HEK293 (cell line): ENCODE results near the gene CASP2.

Source experiments
- CTCF ChIA-PET: fragments of 350-600 bp; formaldehyde crosslinking; extraction: SDS; loops from one replicate; lab custom pipeline; 2021; ENCODE audit warnings: antibody characterized with exemption; lab: Yijun Ruan, JAX
- POLR2A ChIA-PET: fragments of 300-600 bp; formaldehyde crosslinking; extraction: SDS; loops from one replicate; lab custom pipeline; 2020; ENCODE audit warnings: antibody characterized with exemption, inconsistent platforms; lab: Yijun Ruan, JAX
- H3K27ac ChIP-seq: fragments of 200-500 bp; sonication (Bioruptor generic); 2 replicates; pipeline ENCODE4 v1.5.1; 2014; ENCODE audit warnings: low read depth, low read length, control low read depth, inconsistent platforms; ENCODE audit errors: extremely low read depth
- H3K36me3 ChIP-seq, 2 experiments: fragments of 200-500 bp in 1 of 2; sonication (Bioruptor generic) in 1 of 2; 1 replicate in 1 of 2; 2 replicates in 1 of 2; pipeline ENCODE4 v1.5.1; 2014 to 2017; ENCODE audit warnings: inconsistent platforms in 2 of 2, low read length in 2 of 2; ENCODE audit not compliant: control insufficient read depth in 2 of 2, insufficient read depth in 1 of 2
- H3K4me1 ChIP-seq: fragments of 200-500 bp; sonication (Bioruptor generic); 2 replicates; pipeline ENCODE4 v1.5.1; 2014; ENCODE audit warnings: mild to moderate bottlenecking, low read length, inconsistent platforms; ENCODE audit not compliant: control insufficient read depth, insufficient read depth
- H3K4me3 ChIP-seq: 2 replicates; pipeline ENCODE4 v1.5.1; 2011; ENCODE audit warnings: low read depth, mild to moderate bottlenecking, control low read depth, low read length, moderate library complexity
- H3K9me3 ChIP-seq: fragments of 200-500 bp; sonication (Bioruptor generic); 2 replicates; pipeline ENCODE4 v1.5.1; 2014; ENCODE audit warnings: low read depth, low read length, inconsistent platforms; ENCODE audit not compliant: control insufficient read depth, insufficient read depth
- GLIS1 ChIP-seq: fragments of 450-650 bp; formaldehyde crosslinking; IDR thresholded peaks from 2 replicates; pipeline ENCODE4 v1.5.1; 2016; ENCODE audit warnings: missing biosample characterization, missing genetic modification characterization
- REPIN1 ChIP-seq: fragments of 450-650 bp; formaldehyde crosslinking; IDR thresholded peaks from 2 replicates; pipeline ENCODE4 v1.5.1; 2017; ENCODE audit warnings: missing biosample characterization, missing genetic modification characterization, low read depth
- SALL2 ChIP-seq: fragments of 450-650 bp; formaldehyde crosslinking; IDR thresholded peaks from 2 replicates; pipeline ENCODE4 v1.5.0; 2017; ENCODE audit warnings: missing biosample characterization, mild to moderate bottlenecking, missing genetic modification characterization, borderline replicate concordance
- ZNF26 ChIP-seq: fragments of 450-650 bp; formaldehyde crosslinking; IDR thresholded peaks from 2 replicates; pipeline ENCODE4 v1.5.1; 2016; ENCODE audit warnings: missing biosample characterization, missing genetic modification characterization
- ZNF266 ChIP-seq: fragments of 450-650 bp; formaldehyde crosslinking; IDR thresholded peaks from 2 replicates; pipeline ENCODE4 v1.5.1; 2016; ENCODE audit warnings: missing biosample characterization, missing genetic modification characterization, low read depth
- ZNF280D ChIP-seq: fragments of 450-650 bp; formaldehyde crosslinking; IDR thresholded peaks from 2 replicates; pipeline ENCODE4 v1.5.1; 2016; ENCODE audit warnings: missing biosample characterization, missing genetic modification characterization
- ZNF324 ChIP-seq: fragments of 450-650 bp; formaldehyde crosslinking; IDR thresholded peaks from 2 replicates; pipeline ENCODE4 v1.5.1; 2016; ENCODE audit warnings: missing biosample characterization, missing genetic modification characterization
- ZNF335 ChIP-seq: fragments of 450-650 bp; formaldehyde crosslinking; conservative IDR thresholded peaks from 2 replicates; pipeline ENCODE4 v1.5.1; 2016; ENCODE audit warnings: missing biosample characterization, missing genetic modification characterization
- ZNF350 ChIP-seq: fragments of 450-650 bp; formaldehyde crosslinking; IDR thresholded peaks from 2 replicates; pipeline ENCODE4 v1.5.0; 2017; ENCODE audit warnings: missing biosample characterization, mild to moderate bottlenecking, missing genetic modification characterization
- ZNF529 ChIP-seq: fragments of 450-650 bp; formaldehyde crosslinking; IDR thresholded peaks from 2 replicates; pipeline ENCODE4 v1.5.1; 2017; ENCODE audit warnings: missing genetic modification characterization, missing biosample characterization; ENCODE audit not compliant: insufficient replicate concordance
- ZNF560 ChIP-seq: fragments of 450-650 bp; formaldehyde crosslinking; IDR thresholded peaks from 2 replicates; pipeline ENCODE4 v1.5.1; 2017; ENCODE audit warnings: missing biosample characterization, missing genetic modification characterization, borderline replicate concordance
- ZNF571 ChIP-seq: fragments of 450-650 bp; formaldehyde crosslinking; IDR thresholded peaks from 2 replicates; pipeline ENCODE4 v1.5.0; 2017; ENCODE audit warnings: missing biosample characterization, missing genetic modification characterization
- ZNF629 ChIP-seq: fragments of 450-650 bp; formaldehyde crosslinking; IDR thresholded peaks from 2 replicates; pipeline ENCODE4 v1.5.1; 2017; ENCODE audit warnings: missing biosample characterization, missing genetic modification characterization
- ZNF654 ChIP-seq: fragments of 450-650 bp; formaldehyde crosslinking; IDR thresholded peaks from 2 replicates; pipeline ENCODE4 v1.5.1; 2016; ENCODE audit warnings: low read depth, missing biosample characterization, missing genetic modification characterization
- ZNF660 ChIP-seq: fragments of 450-650 bp; IDR thresholded peaks from 2 replicates; pipeline ENCODE4 v1.5.1; 2018; ENCODE audit warnings: missing biosample characterization, mild to moderate bottlenecking, missing genetic modification characterization
- ZNF747 ChIP-seq: fragments of 450-650 bp; formaldehyde crosslinking; IDR thresholded peaks from 2 replicates; pipeline ENCODE4 v1.5.1; 2016; ENCODE audit warnings: missing biosample characterization, missing genetic modification characterization
- ZSCAN30 ChIP-seq: fragments of 450-650 bp; IDR thresholded peaks from 2 replicates; pipeline ENCODE4 v1.5.1; 2018; ENCODE audit warnings: missing biosample characterization, mild to moderate bottlenecking, missing genetic modification characterization, moderate library complexity
- TF ChIP-seq, protein P1 (sequence below): fragments of 450-650 bp; formaldehyde crosslinking; IDR thresholded peaks from 2 replicates; pipeline ENCODE4 v1.5.1; 2016; ENCODE audit warnings: missing biosample characterization, missing genetic modification characterization
- TF ChIP-seq, protein P2 (sequence below): fragments of 450-650 bp; formaldehyde crosslinking; IDR thresholded peaks from 2 replicates; pipeline ENCODE4 v1.5.1; 2016; ENCODE audit warnings: missing biosample characterization, missing genetic modification characterization
- TF ChIP-seq, protein P3 (sequence below): fragments of 450-650 bp; formaldehyde crosslinking; conservative IDR thresholded peaks from 2 replicates; pipeline ENCODE4 v1.5.1; 2016; ENCODE audit warnings: low read depth, missing biosample characterization, missing genetic modification characterization
- TF ChIP-seq, protein P4 (sequence below): fragments of 450-650 bp; formaldehyde crosslinking; IDR thresholded peaks from 2 replicates; pipeline ENCODE4 v1.5.1; 2017; ENCODE audit warnings: missing biosample characterization, missing genetic modification characterization

CASP2 gene

DNA sequence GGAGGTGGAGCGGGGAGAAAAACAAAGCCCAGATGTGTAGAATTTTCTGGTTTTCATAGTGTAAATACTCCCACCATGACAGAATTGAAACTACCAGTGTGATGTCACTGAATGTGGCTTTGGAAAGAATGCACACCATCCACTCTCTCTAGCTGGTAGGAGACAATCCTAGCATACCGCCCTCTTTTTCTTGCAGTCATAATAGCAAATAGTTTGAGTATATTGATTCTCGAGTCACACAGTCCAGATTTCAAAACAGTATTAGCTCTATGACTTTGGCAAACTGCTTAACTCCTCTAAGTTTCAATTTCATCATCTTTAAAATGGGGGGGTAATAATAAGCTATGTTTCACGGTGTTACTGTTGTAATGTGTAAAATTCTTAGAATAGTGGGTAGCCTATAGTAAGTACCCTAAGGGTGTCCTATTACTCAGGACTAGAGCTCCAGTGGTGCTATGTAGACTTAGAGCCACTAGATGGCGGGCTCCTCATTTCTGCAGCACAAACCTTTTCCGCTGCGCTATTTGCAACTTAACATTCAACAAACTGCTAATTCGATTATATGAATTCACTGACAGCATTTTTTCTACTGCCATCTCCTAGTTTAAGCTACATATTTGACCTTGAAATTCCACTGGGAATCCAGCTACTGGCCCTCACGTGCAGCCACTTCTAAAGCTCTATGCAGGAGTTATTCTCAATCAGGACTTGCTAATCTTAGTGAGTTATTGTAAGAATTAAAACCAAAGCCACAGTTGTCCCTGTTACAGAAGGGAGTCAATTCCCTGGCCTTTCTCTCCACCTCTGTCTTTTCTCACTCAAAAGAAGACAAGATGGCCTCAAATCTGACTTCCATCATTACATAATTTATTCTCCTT lies 47.6 kb upstream of the CASP2 start:
- no peak overlapping the region for H3K27ac ChIP-seq
- no peaks in the 10 kb centered on the region for H3K9me3 ChIP-seq
- no peaks in the 10 kb centered on the region for H3K36me3 ChIP-seq
- H3K4me1 ChIP-seq = no peaks in the 10 kb centered on the region
- POLR2A ChIA-PET = interaction anchor here (0.6 to 1.5 kb wide), 3 partner anchors 23 to 61 kb away, joined by 3 to 6 read pairs (median 6); partner anchors contain the start of genes CASP2 and GSTK1
- no peak overlapping the region for H3K4me3 ChIP-seq
- CTCF ChIA-PET = interaction anchor here (0.5 to 4.2 kb wide), 52 partner anchors 9 to 966 kb away, joined by 3 to 56 read pairs (median 5); partner anchors contain the start of genes CASP2, GSTK1, OR2F2 and TAS2R40
- TF ChIP-seq ZNF660 (tag by site-specific recombination) = peak; percentile 60
- TF ChIP-seq ZNF280D (tag by site-specific recombination) = no peak
- no peak for TF ChIP-seq REPIN1 (tag by site-specific recombination)
- no peak for TF ChIP-seq ZNF571
- no peak for TF ChIP-seq ZNF26 (tag by site-specific recombination)
- TF ChIP-seq ZNF350 = no peak
- TF ChIP-seq SALL2 (tag by site-specific recombination) = no peak
- TF ChIP-seq ZNF324 = no peak
- TF ChIP-seq ZSCAN30 (tag by site-specific recombination) = 0 out of 2 replicates have a peak, but pooled peaks have one; percentile 44
- TF ChIP-seq, protein P1, sequence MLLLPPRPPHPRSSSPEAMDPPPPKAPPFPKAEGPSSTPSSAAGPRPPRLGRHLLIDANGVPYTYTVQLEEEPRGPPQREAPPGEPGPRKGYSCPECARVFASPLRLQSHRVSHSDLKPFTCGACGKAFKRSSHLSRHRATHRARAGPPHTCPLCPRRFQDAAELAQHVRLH = no peak
- TF ChIP-seq, protein P2, sequence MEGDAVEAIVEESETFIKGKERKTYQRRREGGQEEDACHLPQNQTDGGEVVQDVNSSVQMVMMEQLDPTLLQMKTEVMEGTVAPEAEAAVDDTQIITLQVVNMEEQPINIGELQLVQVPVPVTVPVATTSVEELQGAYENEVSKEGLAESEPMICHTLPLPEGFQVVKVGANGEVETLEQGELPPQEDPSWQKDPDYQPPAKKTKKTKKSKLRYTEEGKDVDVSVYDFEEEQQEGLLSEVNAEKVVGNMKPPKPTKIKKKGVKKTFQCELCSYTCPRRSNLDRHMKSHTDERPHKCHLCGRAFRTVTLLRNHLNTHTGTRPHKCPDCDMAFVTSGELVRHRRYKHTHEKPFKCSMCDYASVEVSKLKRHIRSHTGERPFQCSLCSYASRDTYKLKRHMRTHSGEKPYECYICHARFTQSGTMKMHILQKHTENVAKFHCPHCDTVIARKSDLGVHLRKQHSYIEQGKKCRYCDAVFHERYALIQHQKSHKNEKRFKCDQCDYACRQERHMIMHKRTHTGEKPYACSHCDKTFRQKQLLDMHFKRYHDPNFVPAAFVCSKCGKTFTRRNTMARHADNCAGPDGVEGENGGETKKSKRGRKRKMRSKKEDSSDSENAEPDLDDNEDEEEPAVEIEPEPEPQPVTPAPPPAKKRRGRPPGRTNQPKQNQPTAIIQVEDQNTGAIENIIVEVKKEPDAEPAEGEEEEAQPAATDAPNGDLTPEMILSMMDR (tag by site-specific recombination) = peak; percentile 39; the same call in 1 of the 2 replicates
- peak; percentile 95 for TF ChIP-seq ZNF654
- no peak for TF ChIP-seq GLIS1 (tag by site-specific recombination)
- no peak for TF ChIP-seq ZNF560 (tag by site-specific recombination)
- no peak for TF ChIP-seq ZNF629 (tag by site-specific recombination)
- TF ChIP-seq, protein P3, sequence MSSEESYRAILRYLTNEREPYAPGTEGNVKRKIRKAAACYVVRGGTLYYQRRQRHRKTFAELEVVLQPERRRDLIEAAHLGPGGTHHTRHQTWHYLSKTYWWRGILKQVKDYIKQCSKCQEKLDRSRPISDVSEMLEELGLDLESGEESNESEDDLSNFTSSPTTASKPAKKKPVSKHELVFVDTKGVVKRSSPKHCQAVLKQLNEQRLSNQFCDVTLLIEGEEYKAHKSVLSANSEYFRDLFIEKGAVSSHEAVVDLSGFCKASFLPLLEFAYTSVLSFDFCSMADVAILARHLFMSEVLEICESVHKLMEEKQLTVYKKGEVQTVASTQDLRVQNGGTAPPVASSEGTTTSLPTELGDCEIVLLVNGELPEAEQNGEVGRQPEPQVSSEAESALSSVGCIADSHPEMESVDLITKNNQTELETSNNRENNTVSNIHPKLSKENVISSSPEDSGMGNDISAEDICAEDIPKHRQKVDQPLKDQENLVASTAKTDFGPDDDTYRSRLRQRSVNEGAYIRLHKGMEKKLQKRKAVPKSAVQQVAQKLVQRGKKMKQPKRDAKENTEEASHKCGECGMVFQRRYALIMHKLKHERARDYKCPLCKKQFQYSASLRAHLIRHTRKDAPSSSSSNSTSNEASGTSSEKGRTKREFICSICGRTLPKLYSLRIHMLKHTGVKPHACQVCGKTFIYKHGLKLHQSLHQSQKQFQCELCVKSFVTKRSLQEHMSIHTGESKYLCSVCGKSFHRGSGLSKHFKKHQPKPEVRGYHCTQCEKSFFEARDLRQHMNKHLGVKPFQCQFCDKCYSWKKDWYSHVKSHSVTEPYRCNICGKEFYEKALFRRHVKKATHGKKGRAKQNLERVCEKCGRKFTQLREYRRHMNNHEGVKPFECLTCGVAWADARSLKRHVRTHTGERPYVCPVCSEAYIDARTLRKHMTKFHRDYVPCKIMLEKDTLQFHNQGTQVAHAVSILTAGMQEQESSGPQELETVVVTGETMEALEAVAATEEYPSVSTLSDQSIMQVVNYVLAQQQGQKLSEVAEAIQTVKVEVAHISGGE (tag by site-specific recombination) = no peak
- TF ChIP-seq ZNF335 = no peak; the same call in 1 of the 2 replicates
- TF ChIP-seq ZNF529 (tag by site-specific recombination) = no peak
- TF ChIP-seq ZNF747 (tag by site-specific recombination) = no peak
- no peak for TF ChIP-seq ZNF266 (tag by site-specific recombination)
- TF ChIP-seq, protein P4, sequence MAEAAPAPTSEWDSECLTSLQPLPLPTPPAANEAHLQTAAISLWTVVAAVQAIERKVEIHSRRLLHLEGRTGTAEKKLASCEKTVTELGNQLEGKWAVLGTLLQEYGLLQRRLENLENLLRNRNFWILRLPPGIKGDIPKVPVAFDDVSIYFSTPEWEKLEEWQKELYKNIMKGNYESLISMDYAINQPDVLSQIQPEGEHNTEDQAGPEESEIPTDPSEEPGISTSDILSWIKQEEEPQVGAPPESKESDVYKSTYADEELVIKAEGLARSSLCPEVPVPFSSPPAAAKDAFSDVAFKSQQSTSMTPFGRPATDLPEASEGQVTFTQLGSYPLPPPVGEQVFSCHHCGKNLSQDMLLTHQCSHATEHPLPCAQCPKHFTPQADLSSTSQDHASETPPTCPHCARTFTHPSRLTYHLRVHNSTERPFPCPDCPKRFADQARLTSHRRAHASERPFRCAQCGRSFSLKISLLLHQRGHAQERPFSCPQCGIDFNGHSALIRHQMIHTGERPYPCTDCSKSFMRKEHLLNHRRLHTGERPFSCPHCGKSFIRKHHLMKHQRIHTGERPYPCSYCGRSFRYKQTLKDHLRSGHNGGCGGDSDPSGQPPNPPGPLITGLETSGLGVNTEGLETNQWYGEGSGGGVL (tag by site-specific recombination) = no peak
